KOPT-K1 (cell line): ENCODE results near the gene PTPRD.

Source experiments
- H3K27ac ChIP-seq: fragments of 200-600 bp; sonication (generic); 2 replicates; pipeline ENCODE4 v1.5.1; 2016; ENCODE audit warnings: antibody characterized with exemption, mild to moderate bottlenecking, low read depth, low read length; ENCODE audit not compliant: poor library complexity, severe bottlenecking
- H3K36me3 ChIP-seq: fragments of 200-600 bp; sonication (generic); 2 replicates; pipeline ENCODE4 v1.5.1; 2017; ENCODE audit warnings: antibody characterized with exemption, mild to moderate bottlenecking, low read length, moderate library complexity; ENCODE audit not compliant: insufficient read depth
- H3K9me3 ChIP-seq: fragments of 200-600 bp; sonication (generic); 2 replicates; pipeline ENCODE4 v1.5.1; 2017; ENCODE audit warnings: antibody characterized with exemption, low read length, mild to moderate bottlenecking; ENCODE audit not compliant: insufficient read depth, poor library complexity, severe bottlenecking

Gene PTPRD

DNA sequence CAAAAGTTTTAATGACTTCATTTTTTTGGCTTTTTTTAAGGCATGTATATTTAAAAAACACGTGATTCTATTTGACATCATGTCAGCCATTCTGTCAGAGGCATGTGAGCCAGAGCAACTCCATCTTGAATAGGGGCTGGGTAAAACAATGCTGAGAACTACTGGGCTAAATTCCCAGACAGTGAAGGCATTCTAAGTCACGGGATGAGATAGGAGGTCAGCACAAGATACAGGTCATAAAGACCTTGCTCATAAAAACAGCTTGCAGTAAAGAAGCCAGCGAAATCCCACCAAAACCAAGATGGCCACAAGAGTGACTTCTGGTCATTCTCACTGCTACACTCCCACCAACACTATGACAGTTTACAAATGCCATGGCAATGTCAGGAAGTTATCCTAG, 1812.6 kb downstream of the PTPRD start:
- no peaks in the 10 kb centered on the region for H3K9me3 ChIP-seq
- no peaks in the 10 kb centered on the region for H3K36me3 ChIP-seq
- no peak overlapping the region for H3K27ac ChIP-seq

DNA sequence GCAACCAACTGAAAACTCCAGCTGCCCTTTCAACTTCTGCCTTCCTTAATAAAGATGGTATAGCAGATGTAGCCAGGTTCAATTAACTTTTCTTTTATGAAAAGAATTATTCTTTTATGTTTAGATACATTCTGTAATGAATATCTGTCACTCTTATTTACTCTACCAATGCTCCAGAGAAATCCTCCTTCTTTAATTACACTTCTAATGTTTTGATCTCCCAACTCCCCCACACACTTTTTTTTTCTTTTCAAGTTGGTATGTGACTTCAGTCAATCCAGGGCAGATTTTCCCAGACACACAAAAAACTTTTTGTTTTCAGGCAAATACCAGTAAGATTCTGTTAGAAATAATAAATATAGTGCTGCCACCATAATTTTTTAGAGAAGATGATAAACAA, 1813.2 kb downstream of the PTPRD start:
- no peaks in the 10 kb centered on the region for H3K36me3 ChIP-seq
- no peak overlapping the region for H3K27ac ChIP-seq
- no peaks in the 10 kb centered on the region for H3K9me3 ChIP-seq

DNA sequence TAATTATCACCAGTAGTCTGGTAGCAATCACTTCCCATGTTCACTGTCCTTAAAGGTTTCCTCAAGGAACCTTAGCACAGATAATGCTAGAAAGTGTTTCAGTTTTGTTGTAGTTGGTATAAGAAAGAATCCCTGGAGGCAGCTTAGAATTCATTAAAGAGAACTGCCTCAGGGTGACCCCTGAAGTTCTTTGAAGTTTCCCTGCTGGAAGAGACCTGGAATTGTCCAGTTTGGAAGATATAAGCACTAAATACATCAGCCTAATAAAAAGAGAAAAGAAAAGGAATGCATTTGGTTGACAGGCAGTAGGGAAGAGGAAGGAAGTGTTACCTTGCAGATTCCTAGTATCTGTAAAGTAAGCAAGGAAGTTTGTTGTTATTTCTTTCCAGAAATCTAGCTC, 1813.6 kb downstream of the PTPRD start:
- no peaks in the 10 kb centered on the region for H3K36me3 ChIP-seq
- no peaks in the 10 kb centered on the region for H3K9me3 ChIP-seq
- no peak overlapping the region for H3K27ac ChIP-seq

DNA sequence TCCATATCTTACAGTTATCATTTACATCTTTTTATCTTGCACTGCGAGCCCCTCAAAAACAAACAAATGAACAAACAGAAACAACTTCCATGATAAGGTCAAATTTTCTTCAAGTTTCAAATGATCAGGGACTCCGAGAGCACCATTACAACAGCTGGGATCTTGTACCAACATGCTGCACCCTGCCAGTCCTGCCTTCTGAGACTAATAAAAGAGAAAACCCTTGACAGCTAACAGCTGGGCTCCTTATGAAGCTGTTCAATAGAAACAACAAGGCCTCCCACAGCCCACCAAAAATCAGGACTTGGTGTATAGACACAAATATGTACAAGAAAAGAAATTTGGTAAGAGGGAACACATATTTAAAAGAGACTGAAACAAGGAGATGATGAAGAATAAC, 1828.0 kb downstream of the PTPRD start:
- H3K27ac ChIP-seq = no peak overlapping the region
- H3K9me3 ChIP-seq = no peaks in the 10 kb centered on the region
- H3K36me3 ChIP-seq = no peaks in the 10 kb centered on the region

DNA sequence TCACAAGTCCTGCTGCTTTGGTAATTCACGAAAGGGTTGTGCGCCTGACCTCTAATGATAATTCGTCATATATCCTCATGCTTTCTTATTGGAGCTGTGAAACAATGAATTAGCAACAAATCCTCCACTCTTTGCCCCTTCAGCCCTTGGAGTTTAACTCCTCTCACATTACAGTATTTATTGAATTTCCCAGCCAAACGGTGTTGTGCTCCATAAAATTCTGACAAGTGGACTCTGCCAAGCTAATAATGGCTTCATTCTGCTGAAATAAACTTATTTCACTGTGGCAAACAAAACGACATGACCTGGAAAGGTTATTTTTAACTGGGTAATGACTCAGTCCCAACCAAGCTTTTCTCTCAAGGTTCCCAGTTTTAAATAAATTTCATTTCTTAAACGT, 1828.9 kb downstream of the PTPRD start:
- no peak overlapping the region for H3K27ac ChIP-seq
- no peaks in the 10 kb centered on the region for H3K36me3 ChIP-seq
- H3K9me3 ChIP-seq = no peaks in the 10 kb centered on the region

DNA sequence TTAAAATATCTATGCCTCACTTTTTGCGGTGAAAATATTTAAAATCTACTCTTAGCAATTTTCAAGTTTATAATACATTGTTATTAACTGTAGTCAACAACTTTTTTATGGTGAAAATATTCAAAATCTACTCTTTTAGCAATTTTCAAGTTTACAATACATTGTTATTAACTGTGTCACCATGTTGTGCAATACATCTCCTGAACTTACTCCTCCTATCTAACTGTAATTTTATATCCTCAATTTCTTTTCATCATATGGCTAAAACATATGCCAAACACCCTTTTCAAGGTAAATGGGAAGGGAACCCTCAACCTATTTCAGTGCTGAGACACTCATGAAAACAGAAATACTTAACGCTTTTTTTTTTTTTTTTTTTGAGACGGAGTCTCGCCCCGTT, 1830.6 kb downstream of the PTPRD start:
- Histone ChIP-seq H3K9me3 (no peaks in the 10 kb centered on the region), H3K27ac (no peak overlapping the region), H3K36me3 (no peaks in the 10 kb centered on the region)

DNA sequence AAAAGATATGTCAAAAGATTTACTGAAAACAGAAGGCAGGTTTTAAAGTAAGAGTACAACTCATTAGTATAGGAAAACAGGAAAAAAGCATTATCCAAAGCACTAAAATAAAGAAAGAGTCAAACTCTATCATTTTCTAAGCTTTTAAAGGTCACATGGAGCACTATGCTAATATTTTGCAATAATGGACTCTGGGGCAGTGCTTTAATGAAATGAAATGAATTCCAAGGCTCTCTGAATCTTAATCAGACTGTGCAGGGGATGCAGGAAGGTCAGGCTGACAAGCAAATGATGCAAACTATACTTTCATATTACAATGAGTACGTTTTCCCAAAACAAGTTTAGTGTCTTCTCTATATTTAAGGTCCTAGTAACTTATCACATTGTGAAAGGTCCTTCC, 1831.3 kb downstream of the PTPRD start:
- Histone ChIP-seq H3K36me3 (no peaks in the 10 kb centered on the region), H3K9me3 (no peaks in the 10 kb centered on the region), H3K27ac (no peak overlapping the region)

DNA sequence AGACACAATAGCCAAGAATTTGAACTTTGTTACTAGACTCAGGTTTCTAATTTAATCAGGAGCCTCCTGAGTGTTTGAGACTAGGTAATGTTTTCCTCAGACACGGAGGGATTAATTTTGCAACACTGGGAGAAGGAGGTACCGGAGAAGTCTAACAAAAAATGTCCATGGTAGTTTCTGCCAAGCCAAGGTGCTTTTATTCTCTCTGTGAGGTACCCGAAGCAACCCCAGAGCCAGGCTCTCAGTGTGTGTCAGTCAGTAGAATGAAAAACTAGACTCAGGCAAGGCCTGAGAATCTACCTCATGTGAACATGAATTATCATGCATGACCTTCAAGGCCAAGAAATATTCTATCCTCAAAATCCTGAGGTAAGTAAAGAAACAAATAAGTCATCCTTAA, 1832.4 kb downstream of the PTPRD start:
- H3K9me3 ChIP-seq = no peaks in the 10 kb centered on the region
- H3K27ac ChIP-seq = no peak overlapping the region
- no peaks in the 10 kb centered on the region for H3K36me3 ChIP-seq

DNA sequence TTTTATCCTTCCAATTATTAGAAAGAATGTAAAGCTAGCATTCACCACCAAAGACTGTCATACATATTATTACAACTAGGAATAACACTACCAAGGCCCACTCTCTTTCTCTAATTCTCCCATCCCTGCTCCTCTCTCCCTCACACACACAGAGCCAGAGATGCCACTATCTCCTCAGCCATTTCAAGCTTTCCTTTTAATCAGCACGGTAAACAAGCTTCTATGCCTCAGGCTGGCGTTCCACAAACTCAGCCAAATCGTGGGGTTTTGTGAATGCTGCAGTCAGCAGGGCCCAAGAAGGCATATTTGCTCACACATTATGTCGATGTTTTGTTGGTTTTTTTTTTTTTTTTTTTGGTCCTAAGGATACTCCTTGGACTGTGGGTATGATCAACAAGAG, 1833.3 kb downstream of the PTPRD start:
- H3K36me3 ChIP-seq = no peaks in the 10 kb centered on the region
- H3K27ac ChIP-seq = no peak overlapping the region
- H3K9me3 ChIP-seq = no peaks in the 10 kb centered on the region

DNA sequence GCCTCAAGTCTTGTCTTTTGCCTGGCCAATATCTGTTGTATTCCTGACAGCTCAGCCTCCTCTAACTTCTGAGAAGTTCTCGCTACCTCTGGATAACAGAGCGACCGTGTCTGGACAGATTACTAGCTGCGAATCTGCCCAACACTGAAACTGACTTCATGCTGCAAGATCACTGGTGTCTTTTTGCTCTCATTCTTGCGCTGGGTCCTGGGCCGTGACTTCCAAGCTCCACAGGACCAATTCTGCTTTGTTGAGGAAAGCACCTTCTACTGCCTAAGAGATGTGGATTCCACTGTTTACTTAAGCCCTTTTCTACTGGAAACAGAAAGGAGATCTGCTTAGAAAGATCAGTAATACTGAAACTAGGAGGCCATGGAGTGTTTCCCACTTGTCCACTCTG, 1834.4 kb downstream of the PTPRD start:
- no peaks in the 10 kb centered on the region for H3K9me3 ChIP-seq
- H3K27ac ChIP-seq = no peak overlapping the region
- H3K36me3 ChIP-seq = no peaks in the 10 kb centered on the region

DNA sequence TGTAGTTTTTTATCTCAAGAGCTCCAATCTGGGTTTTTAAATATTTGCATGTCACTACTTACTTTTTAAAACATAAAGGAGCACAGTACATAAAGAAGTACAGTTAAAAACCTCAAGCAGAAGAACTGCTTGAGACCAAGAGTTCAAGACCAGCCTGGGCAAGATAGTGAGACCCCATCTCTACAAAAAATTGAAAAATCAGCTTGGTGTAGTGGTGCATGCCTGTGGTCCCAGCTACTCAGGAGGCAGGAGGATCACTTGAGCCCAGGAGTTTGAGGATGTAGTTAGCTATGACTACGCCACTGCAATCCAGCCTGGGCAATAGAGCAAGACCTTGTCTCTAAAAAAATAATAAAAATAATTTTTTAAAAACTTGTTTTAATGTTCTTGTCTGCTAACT, 1840.5 kb downstream of the PTPRD start:
- Histone ChIP-seq H3K36me3 (no peaks in the 10 kb centered on the region), H3K9me3 (no peaks in the 10 kb centered on the region), H3K27ac (no peak overlapping the region)

DNA sequence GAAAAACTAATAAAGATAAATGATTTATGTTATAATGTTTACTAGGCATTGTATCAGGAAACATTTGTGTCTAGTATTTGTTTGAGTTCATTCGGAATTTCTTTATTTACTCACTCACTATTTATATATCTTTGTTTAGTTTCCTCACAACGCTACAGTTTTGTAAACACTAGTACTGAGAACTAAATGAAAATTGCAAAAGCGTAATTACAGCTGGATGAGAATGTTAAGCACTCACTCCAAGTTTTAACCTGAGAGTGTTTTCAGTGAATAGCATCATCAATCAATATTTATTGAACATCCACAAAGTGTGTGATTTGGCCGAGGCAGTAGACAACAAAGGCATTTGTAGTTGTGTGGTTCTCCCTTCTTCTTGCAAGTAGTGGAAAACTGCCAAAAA, 1843.6 kb downstream of the PTPRD start:
- Histone ChIP-seq H3K27ac (no peak overlapping the region), H3K9me3 (no peaks in the 10 kb centered on the region), H3K36me3 (no peaks in the 10 kb centered on the region)

DNA sequence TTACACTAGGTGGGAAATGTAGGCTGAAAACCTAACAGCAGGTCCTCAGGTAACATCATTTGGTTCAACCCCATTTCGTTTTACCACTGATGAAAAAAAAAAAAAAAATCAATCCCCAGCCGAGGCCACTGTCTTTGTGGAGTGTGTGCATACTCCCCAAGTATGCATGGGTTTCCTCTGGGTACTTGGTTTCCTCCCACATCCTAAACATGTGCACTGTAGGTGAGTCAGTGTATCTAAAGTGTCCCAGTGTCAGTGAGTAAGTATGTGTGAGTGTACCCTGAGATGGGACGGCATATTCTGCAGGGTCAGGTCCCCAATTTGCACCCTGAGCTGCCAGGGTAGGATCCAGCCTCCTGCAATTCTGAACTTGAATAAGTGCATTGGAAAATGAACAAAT, 1846.7 kb downstream of the PTPRD start:
- no peak overlapping the region for H3K27ac ChIP-seq
- no peaks in the 10 kb centered on the region for H3K9me3 ChIP-seq
- H3K36me3 ChIP-seq = no peaks in the 10 kb centered on the region

DNA sequence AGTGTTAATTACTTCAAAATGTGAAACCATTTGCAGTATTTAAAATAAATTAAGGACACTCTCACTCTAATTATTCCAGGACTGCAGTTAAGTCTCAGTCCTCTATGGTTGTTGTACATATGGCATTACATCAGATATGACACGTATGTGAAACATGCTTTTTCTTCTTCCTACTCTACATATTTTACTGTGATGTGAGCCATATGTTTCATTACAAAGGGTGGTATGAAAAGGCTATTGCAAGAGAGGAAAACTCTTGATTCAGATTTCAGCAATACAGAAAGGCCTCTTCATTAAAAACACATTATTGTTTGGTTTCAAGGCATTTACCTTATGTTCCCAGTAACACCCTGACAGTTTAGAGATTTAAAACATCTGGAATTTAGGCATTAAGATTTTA, 1848.8 kb downstream of the PTPRD start:
- H3K36me3 ChIP-seq = no peaks in the 10 kb centered on the region
- H3K9me3 ChIP-seq = peaks cover 11% of the 10 kb centered on the region
- H3K27ac ChIP-seq = no peak overlapping the region

DNA sequence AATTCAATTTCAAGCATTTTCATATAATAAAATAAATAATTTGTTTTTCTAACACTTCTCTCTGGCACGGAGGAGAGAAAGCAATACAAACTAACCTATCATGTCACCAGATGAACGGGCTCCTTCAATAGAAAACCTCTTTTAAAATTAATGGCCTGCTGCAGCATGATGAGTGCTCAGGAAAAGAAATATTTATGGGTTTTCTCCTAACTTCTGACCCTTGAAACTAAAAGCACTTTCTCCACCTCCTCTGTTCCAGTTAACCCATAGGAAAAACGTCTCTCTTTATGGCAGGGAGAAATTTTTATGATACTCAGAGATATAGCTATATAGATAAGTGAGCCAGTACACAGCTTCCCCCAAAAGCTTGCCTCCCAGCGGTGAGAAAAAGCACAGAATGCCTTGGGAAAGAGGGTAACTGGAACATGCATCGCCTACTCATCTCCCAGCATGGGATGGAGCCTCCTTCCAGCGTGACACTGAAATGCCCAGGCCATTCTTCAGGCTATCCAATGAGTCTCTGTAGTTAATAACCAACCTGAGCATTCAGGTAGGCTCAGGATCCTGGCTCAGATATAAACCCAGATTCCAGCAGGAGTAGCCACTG, 1850.2 kb downstream of the PTPRD start:
- H3K36me3 ChIP-seq = no peaks in the 10 kb centered on the region
- no peak overlapping the region for H3K27ac ChIP-seq
- peaks cover 17% of the 10 kb centered on the region for H3K9me3 ChIP-seq

DNA sequence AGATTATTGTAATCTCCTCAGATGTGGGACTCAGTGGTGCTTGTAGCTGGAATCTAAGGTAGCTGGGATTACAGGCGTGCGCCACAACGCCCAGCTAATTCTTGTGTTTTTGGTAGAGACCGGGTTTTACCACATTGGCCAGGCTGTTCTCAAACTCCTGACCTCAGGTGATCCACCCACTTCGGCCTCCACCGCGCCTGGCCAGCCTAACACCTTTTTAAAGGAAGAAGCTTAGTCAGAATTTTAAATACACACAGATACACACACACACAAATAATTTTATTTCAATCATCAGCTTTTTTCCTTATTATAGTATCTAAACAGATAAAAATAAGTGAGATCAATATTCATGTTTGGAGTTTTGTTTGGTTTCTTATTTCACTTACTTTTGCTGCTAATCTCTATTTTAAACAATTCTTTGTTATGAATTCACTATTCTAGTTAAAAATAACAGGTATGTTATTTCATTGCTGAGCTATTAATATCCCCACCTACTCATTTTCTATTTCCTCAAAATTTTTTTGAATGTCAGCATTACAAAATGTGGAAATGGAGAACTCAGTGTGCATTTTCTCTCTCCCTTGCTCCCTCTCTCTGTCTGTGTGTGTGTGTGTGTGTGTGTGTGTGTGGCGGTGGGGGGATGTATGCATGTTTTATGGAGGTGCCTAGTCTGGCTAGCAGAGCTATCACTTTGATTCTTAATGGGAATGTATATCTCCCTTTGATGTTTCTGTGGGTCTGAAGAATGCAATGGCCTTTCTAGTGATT, 1852.6 kb downstream of the PTPRD start:
- peaks cover 17% of the 10 kb centered on the region for H3K9me3 ChIP-seq
- no peaks in the 10 kb centered on the region for H3K36me3 ChIP-seq
- no peak overlapping the region for H3K27ac ChIP-seq
